Prostate gland (tissue), 2 donors: ENCODE measurements around the gene RBM5. TPM values are rescaled to one million over a fixed set of nuclear protein-coding genes. Genes with fewer than 3 reads are reported as not detected.

Experiments used
- DNase-seq: peaks from one replicate; pipeline ENCODE4 v3.0.0-alpha.2; 2019; ENCODE audit warnings: low spot score
- H3K27ac ChIP-seq, 2 donors: fragments of 200-600 bp; sonication (generic); 2 replicates each; pipeline ENCODE4 v1.5.1; 2017 to 2019
- H3K27me3 ChIP-seq: fragments of 200-600 bp; sonication (generic); replicated peaks from 2 replicates; pipeline ENCODE4 v1.5.1; 2019; ENCODE audit not compliant: insufficient read depth
- H3K36me3 ChIP-seq, 2 donors: fragments of 200-600 bp; sonication (generic); 1 replicate in 1 of 2; 2 replicates in 1 of 2; pipeline versions ENCODE4 v1.5.1 to v1.8.1; 2017 to 2019
- H3K4me1 ChIP-seq: fragments of 200-600 bp; sonication (generic); replicated peaks from 2 replicates; pipeline ENCODE4 v1.5.1; 2019
- H3K4me3 ChIP-seq, 2 donors: fragments of 200-600 bp; sonication (generic); 2 replicates each; pipeline ENCODE4 v1.5.1; 2017 to 2019
- H3K9me3 ChIP-seq: fragments of 200-600 bp; sonication (generic); 2 replicates; pipeline ENCODE4 v1.5.1; 2017
- CTCF ChIP-seq, 4 experiments: fragments of 200-600 bp in 2 of 4; fragments of 450-650 bp in 2 of 4; sonication (generic) in 2 of 4; IDR thresholded peaks; 1 replicate in 3 of 4; 2 replicates in 1 of 4; pipeline ENCODE4 v1.5.1; 2016 to 2019; ENCODE audit warnings: antibody characterized with exemption in 4 of 4, mild to moderate bottlenecking in 2 of 4, moderate library complexity in 2 of 4
- POLR2A ChIP-seq: fragments of 450-650 bp; IDR thresholded peaks from one replicate; pipeline ENCODE4 v1.6.1; 2016; ENCODE audit warnings: antibody characterized with exemption, mild to moderate bottlenecking
- POLR2AphosphoS5 ChIP-seq: sonication (generic); formaldehyde crosslinking; IDR thresholded peaks from one replicate; pipeline ENCODE4 v1.6.1; 2017; ENCODE audit warnings: antibody characterized with exemption
- WGBS: methylation state at CpG from one replicate; pipeline ENCODE4 v1.1.5; 2018; 5-methylcytosine and 5-hydroxymethylcytosine counted together
- intact Hi-C: fragments of 100-400 bp; cut with DNase I; formaldehyde crosslinking; loops from one replicate; pipeline ENCODE4 v1.14.2; 2022
- total RNA-seq, 2 donors: library from RNA; depleted of rRNA; stranded (reverse); fragments of >200 nt; gene quantifications; one replicate each; pipeline ENCODE4 v1.1.0, GENCODE V29; 2016

RBM5 gene
- total RNA-seq, 2 donors from 2014 or later = 135 to 260 TPM

- Histone ChIP-seq H3K27me3 (no peaks in the 10 kb centered on the region), H3K36me3 (no peaks in the 10 kb centered on the region), H3K27ac (peak overlapping the region; percentile 75 to 83), H3K9me3 (no peaks in the 10 kb centered on the region), H3K4me3 (no peak overlapping the region), H3K4me1 (peaks cover 42% of the 10 kb centered on the region)
- whole genome bisulfite sequencing = 20% methylated on average over 15 of the region's 15 CpGs
- intact Hi-C loops = no loop called here
- TF ChIP-seq POLR2A (no peak), POLR2AphosphoS5 (no peak), CTCF (IDR thresholded peaks at IDR 0.05) (no peak)
- DNase-seq = no peak
Measured at GRCh38 chr3:50165910-50166538, 77.3 kb downstream of the RBM5 start.

GRCh38 chr3:50166620-50167019 lies 77.9 kb downstream of the RBM5 start:
- peaks cover 42% of the 10 kb centered on the region for H3K4me1 ChIP-seq
- peak overlapping the region; percentile 75 to 83 for H3K27ac ChIP-seq
- H3K27me3 ChIP-seq = no peaks in the 10 kb centered on the region
- DNase-seq = no peak
- WGBS = 28% methylated on average over 6 of the region's 6 CpGs
- no peak for TF ChIP-seq POLR2AphosphoS5
- TF ChIP-seq POLR2A = no peak
- no peak for TF ChIP-seq CTCF (IDR thresholded peaks at IDR 0.05)
- H3K9me3 ChIP-seq = no peaks in the 10 kb centered on the region
- H3K36me3 ChIP-seq = no peaks in the 10 kb centered on the region
- no peak overlapping the region for H3K4me3 ChIP-seq
- intact Hi-C loops = no loop called here

GRCh38 chr3:50167069-50167840 lies 78.5 kb downstream of the RBM5 start:
- intact Hi-C loops = no loop called here
- no peak for DNase-seq
- no peaks in the 10 kb centered on the region for H3K9me3 ChIP-seq
- no peaks in the 10 kb centered on the region for H3K36me3 ChIP-seq
- H3K27ac ChIP-seq = peak overlapping the region; percentile 66 to 83
- no peak for TF ChIP-seq POLR2A
- TF ChIP-seq POLR2AphosphoS5 = no peak
- TF ChIP-seq CTCF (IDR thresholded peaks at IDR 0.05) = no peak
- no peak overlapping the region for H3K4me3 ChIP-seq
- H3K27me3 ChIP-seq = no peaks in the 10 kb centered on the region
- WGBS = 41% methylated on average over 16 of the region's 16 CpGs
- H3K4me1 ChIP-seq = peaks cover 47% of the 10 kb centered on the region

- DNase-seq = no peak
- H3K27ac ChIP-seq = peak overlapping the region; percentile 66 to 83
- 84% methylated on average over 7 of the region's 7 CpGs for WGBS
- peaks cover 47% of the 10 kb centered on the region for H3K4me1 ChIP-seq
- TF ChIP-seq POLR2A = no peak
- no peak for TF ChIP-seq POLR2AphosphoS5
- TF ChIP-seq CTCF (IDR thresholded peaks at IDR 0.05) = no peak
- H3K9me3 ChIP-seq = no peaks in the 10 kb centered on the region
- no peaks in the 10 kb centered on the region for H3K27me3 ChIP-seq
- intact Hi-C loops = no loop called here
- H3K36me3 ChIP-seq = no peaks in the 10 kb centered on the region
- H3K4me3 ChIP-seq = no peak overlapping the region
Measured at GRCh38 chr3:50167841-50168209, 79.1 kb downstream of the RBM5 start.

GRCh38 chr3:50168388-50168787 lies 79.7 kb downstream of the RBM5 start:
- Histone ChIP-seq H3K9me3 (no peaks in the 10 kb centered on the region), H3K4me1 (peaks cover 47% of the 10 kb centered on the region), H3K27me3 (no peaks in the 10 kb centered on the region), H3K36me3 (no peaks in the 10 kb centered on the region), H3K27ac (peak overlapping the region; percentile 46 to 83), H3K4me3 (no peak overlapping the region)
- intact Hi-C loops = no loop called here
- TF ChIP-seq CTCF (IDR thresholded peaks at IDR 0.05) (no peak), POLR2A (no peak), POLR2AphosphoS5 (no peak)
- WGBS = 43% methylated on average over 9 of the region's 9 CpGs
- no peak for DNase-seq
